GM23248 (cell line): ENCODE data around the gene SBNO2. TPM values are rescaled to one million over a fixed set of nuclear protein-coding genes. Genes with fewer than 3 reads are reported as not detected.

Source experiments
- DNase-seq: peaks from one replicate; pipeline ENCODE4 v3.0.0-alpha.2; 2015
- H2AFZ ChIP-seq: fragments of 200-600 bp; sonication (generic); 2 replicates; pipeline ENCODE4 v1.6.1; 2016; ENCODE audit warnings: antibody characterized with exemption
- H3F3A ChIP-seq: fragments of 200-600 bp; sonication (generic); 2 replicates; pipeline ENCODE4 v1.6.1; 2016; ENCODE audit warnings: mild to moderate bottlenecking, antibody characterized with exemption, mixed run types; ENCODE audit not compliant: insufficient read depth
- H3K27ac ChIP-seq: fragments of 200-600 bp; sonication (generic); 2 replicates; pipeline ENCODE4 v1.5.1; 2016; ENCODE audit warnings: mild to moderate bottlenecking
- H3K27me3 ChIP-seq: fragments of 200-600 bp; sonication (generic); replicated peaks from 2 replicates; pipeline ENCODE4 v1.6.1; 2016; ENCODE audit warnings: mild to moderate bottlenecking; ENCODE audit not compliant: insufficient read depth
- H3K36me3 ChIP-seq: fragments of 200-600 bp; sonication (generic); 2 replicates; pipeline ENCODE4 v1.6.1; 2016; ENCODE audit warnings: low read depth, mild to moderate bottlenecking
- H3K4me1 ChIP-seq: fragments of 200-600 bp; sonication (generic); 2 replicates; pipeline ENCODE4 v1.6.1; 2016; ENCODE audit warnings: mild to moderate bottlenecking; ENCODE audit not compliant: insufficient read depth
- H3K4me2 ChIP-seq: fragments of 200-600 bp; sonication (generic); one replicate; pipeline ENCODE4 v1.6.1; 2016; ENCODE audit warnings: mild to moderate bottlenecking; ENCODE audit not compliant: unreplicated experiment
- H3K4me3 ChIP-seq: fragments of 200-600 bp; sonication (generic); 2 replicates; pipeline ENCODE4 v1.5.1; 2016; ENCODE audit warnings: mild to moderate bottlenecking
- H3K79me2 ChIP-seq: fragments of 200-600 bp; sonication (generic); 2 replicates; pipeline ENCODE4 v1.6.1; 2016; ENCODE audit warnings: mild to moderate bottlenecking; ENCODE audit not compliant: insufficient read depth
- H3K9ac ChIP-seq: fragments of 200-600 bp; sonication (generic); 2 replicates; pipeline ENCODE4 v1.6.1; 2016; ENCODE audit warnings: mild to moderate bottlenecking
- H3K9me2 ChIP-seq: fragments of 200-600 bp; sonication (generic); 2 replicates; pipeline ENCODE4 v1.6.1; 2016; ENCODE audit warnings: mixed run types, mild to moderate bottlenecking, moderate library complexity; ENCODE audit not compliant: insufficient read depth
- H3K9me3 ChIP-seq: fragments of 200-600 bp; sonication (generic); one replicate; pipeline ENCODE4 v1.6.1; 2017; ENCODE audit warnings: low read depth
- H4K20me1 ChIP-seq: fragments of 200-600 bp; sonication (generic); 2 replicates; pipeline ENCODE4 v1.6.0; 2016; ENCODE audit not compliant: insufficient read depth
- EZH2 ChIP-seq: fragments of 200-600 bp; sonication (generic); IDR thresholded peaks from 2 replicates; pipeline ENCODE4 v1.6.1; 2018; ENCODE audit warnings: antibody characterized with exemption, mild to moderate bottlenecking; ENCODE audit not compliant: insufficient read depth, poor library complexity, severe bottlenecking
- EZH2phosphoT487 ChIP-seq: fragments of 200-600 bp; sonication (generic); IDR thresholded peaks from 2 replicates; pipeline ENCODE4 v1.6.1; 2018; ENCODE audit warnings: antibody characterized with exemption, moderate library complexity, mild to moderate bottlenecking, low read depth; ENCODE audit not compliant: insufficient read depth
- WGBS, 2 experiments: methylation state at CpG; one replicate each; pipeline ENCODE4 v1.1.6; 2015 to 2017; ENCODE audit warnings: low lambda C conversion rate in 2 of 2, low coverage in 1 of 2; ENCODE audit errors: missing lambda C conversion rate in 2 of 2; 5-methylcytosine and 5-hydroxymethylcytosine counted together
- in situ Hi-C: fragments of 300-500 bp; cut with MboI; formaldehyde crosslinking; loops from 2 replicates; pipeline ENCODE4 v1.15.0; 2020
- polyA plus RNA-seq: library from polyadenylated mRNA; unstranded; fragments of >200 nt; fragmentation: Nextera tagmentation; extraction: Ambion mirVana; gene quantifications from 2 replicates; pipeline ENCODE4 v1.2.1, GENCODE V29; 2016
- total RNA-seq: library from RNA; depleted of rRNA; stranded (reverse); fragments of >200 nt; shearing (Covaris generic); gene quantifications from 2 replicates; pipeline ENCODE4 v1.2.3, GENCODE V29; 2014

Gene SBNO2
- total and polyA plus RNA-seq, 2 experiments from 2014 or later = 7.5 to 70.4 TPM

DNA sequence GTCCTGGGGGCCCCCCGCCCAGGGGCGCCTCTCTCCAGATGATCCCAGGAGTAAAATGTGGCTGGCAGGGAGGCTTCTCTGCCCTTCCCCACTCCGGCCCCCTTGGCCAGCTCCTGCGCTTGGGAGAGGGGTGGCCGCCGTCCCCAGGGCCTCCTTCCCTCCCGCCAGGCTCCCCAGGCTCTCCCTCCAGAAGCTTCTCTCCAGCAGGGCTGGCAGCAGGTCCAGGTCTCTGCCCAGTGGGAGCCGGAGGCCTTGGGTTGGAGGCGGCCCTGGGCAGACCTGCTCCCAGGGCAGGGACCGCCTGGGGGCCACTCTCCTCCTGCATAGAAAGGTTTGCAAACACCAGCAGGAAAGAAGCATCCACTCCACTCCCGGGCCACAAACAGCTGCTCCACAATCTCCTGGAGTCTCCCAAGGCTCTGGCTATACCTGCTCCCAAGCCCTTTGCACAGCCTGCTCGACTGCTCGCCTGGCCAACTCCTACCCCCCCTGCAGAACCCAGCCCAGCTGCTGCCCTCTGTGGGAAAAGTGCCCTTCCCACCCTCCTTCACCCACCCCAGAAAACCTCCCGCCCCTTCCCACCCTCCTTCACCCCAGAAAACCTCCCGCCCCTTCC lies 26.0 kb downstream of the SBNO2 start:
- no peak overlapping the region for H3K4me3 ChIP-seq
- no peak overlapping the region for H2AFZ ChIP-seq
- no peak overlapping the region for H3K4me2 ChIP-seq
- no peaks in the 10 kb centered on the region for H3K27me3 ChIP-seq
- in situ Hi-C loops = no loop called here
- no peak for DNase-seq
- no peak overlapping the region for H3K27ac ChIP-seq
- no peak overlapping the region for H3K9ac ChIP-seq
- no peaks in the 10 kb centered on the region for H3F3A ChIP-seq
- no peaks in the 10 kb centered on the region for H4K20me1 ChIP-seq
- H3K4me1 ChIP-seq = peaks cover 14% of the 10 kb centered on the region
- peaks cover 44% of the 10 kb centered on the region for H3K79me2 ChIP-seq
- TF ChIP-seq EZH2 = no peak
- TF ChIP-seq EZH2phosphoT487 = no peak
- H3K36me3 ChIP-seq = peaks cover 6% of the 10 kb centered on the region; the same call in 1 of the 2 replicates
- no peaks in the 10 kb centered on the region for H3K9me3 ChIP-seq
- WGBS, 2 experiments = 86% methylated on average over 12 to 13 of the region's 15 CpGs
- H3K9me2 ChIP-seq = no peaks in the 10 kb centered on the region

DNA sequence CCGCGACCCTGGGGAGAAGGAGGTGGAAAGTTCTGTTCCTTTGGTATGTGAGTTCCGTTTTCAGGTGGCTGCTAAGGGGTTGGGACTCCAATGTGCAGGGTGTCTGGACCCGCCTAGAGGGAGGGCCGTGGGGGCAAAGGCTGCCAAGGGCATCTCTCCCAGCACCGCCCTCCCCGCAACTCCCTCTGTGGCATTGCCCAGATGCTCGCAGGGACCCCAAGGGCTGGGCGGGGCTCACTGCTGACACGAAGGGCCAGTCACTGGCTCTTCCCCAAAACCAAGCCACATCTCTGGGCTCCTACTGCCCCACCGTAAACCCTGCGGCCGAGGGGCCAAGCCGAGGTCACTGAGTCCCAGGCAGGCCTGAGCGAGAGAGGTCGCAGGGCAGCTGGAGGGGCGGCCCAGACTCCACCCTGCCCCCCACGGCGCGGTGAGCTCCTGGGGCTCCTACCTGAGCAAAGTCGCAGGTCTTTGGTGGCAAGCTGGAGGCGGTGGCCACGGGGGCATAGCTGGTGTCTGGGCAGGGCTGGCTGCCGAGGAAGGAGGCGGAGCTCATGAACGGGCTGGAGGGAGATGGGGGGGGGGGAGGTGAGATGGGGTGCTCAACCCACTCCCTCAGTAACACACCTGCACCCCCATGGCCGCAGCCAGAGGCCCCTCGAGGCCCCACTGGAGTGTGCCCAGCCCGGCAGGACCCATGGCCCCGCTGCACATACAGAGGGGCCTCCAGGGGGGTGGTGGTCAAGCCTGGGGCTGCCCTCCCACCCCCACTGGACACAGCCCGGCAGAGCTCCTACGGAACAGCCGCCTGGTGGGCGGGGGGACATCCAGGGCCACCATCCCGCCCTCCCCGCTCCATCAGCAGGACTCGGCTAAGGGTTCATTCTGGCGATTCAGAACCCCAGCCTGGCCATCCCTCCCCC lies 26.9 kb downstream of the SBNO2 start:
- Histone ChIP-seq H4K20me1 (no peaks in the 10 kb centered on the region), H3F3A (no peaks in the 10 kb centered on the region), H3K9me2 (no peaks in the 10 kb centered on the region), H3K4me1 (peaks cover 7% of the 10 kb centered on the region), H3K9me3 (no peaks in the 10 kb centered on the region), H3K36me3 (peaks cover 6% of the 10 kb centered on the region; the same call in 1 of the 2 replicates), H3K9ac (no peak overlapping the region), H3K27ac (no peak overlapping the region), H3K4me3 (no peak overlapping the region), H3K79me2 (peaks cover 45% of the 10 kb centered on the region), H3K4me2 (no peak overlapping the region), H3K27me3 (no peaks in the 10 kb centered on the region), H2AFZ (no peak overlapping the region)
- WGBS, 2 experiments = 75 to 82% methylated on average over 24 to 33 of the region's 38 CpGs
- DNase-seq = no peak
- TF ChIP-seq EZH2phosphoT487 = no peak
- TF ChIP-seq EZH2 = no peak
- in situ Hi-C loops = no loop called here

DNA sequence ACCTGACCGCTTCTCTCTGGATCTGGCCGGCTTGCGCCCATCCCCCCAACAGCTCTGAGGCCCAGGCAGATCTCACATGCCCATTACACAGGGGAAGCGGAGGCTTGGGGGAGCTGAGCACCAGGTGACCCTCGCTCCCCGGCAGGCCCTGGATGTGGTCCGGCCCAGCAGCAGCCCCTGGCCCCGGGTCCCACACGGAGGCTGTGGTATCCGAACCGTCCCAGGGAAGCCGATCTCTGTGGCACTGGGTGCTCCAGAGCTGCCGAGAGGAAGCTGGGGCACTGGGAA lies 27.7 kb downstream of the SBNO2 start:
- in situ Hi-C loops = no loop called here

DNA sequence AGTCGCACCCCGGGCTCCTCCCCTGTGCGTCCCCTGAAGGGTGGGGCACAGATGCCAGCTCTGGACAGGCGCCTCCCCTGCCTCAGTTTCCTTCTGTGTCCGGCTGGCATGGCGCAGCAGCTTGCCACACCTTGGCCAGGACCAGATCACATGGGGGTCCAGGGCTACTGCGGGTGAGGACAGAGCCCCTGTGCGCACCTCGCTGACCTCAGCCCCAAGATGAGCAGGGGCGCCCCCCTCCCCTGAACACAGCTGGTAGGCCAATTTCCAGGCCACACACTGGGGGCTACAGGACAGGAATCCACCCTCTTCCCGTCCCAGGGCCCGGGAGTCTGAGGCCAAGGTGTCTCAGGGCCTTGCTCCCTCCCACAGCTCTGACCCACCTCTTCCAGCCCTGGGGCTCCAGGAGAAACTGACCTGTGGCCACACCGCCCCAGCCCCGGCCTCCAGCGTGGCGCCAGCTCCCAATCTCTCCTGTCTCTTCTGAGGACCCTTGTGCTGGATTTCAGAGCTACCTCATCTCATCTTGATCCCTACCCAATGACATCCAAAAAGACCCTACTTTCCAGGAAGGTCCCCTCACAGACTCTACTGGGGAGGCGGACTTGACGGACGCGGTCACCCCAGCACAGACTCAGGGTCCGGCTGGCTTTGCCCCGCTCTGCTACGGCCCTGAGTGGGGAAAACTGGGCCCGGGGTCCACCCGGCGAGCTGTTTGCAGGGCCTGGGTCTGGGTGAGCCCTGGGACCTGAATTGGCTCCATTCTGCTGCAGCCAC lies 28.2 kb downstream of the SBNO2 start:
- no peak overlapping the region for H2AFZ ChIP-seq
- no peaks in the 10 kb centered on the region for H3K9me3 ChIP-seq
- H4K20me1 ChIP-seq = no peaks in the 10 kb centered on the region
- H3K9me2 ChIP-seq = no peaks in the 10 kb centered on the region
- no peak overlapping the region for H3K27ac ChIP-seq
- WGBS, 2 experiments = 96 to 99% methylated on average over 23 to 26 of the region's 26 CpGs
- H3F3A ChIP-seq = no peaks in the 10 kb centered on the region
- DNase-seq = no peak
- H3K4me1 ChIP-seq = no peaks in the 10 kb centered on the region
- H3K9ac ChIP-seq = no peak overlapping the region
- TF ChIP-seq EZH2 (no peak), EZH2phosphoT487 (no peak)
- H3K4me3 ChIP-seq = no peak overlapping the region
- no peak overlapping the region for H3K4me2 ChIP-seq
- peaks cover 6% of the 10 kb centered on the region; the same call in 1 of the 2 replicates for H3K36me3 ChIP-seq
- no peaks in the 10 kb centered on the region for H3K27me3 ChIP-seq
- in situ Hi-C loops = no loop called here
- H3K79me2 ChIP-seq = peaks cover 34% of the 10 kb centered on the region

More for the DNA sequence above, 27.7 kb downstream of the SBNO2 start:
- Histone ChIP-seq H3K79me2 (peaks cover 39% of the 10 kb centered on the region), H3K4me3 (no peak overlapping the region), H2AFZ (no peak overlapping the region), H3K36me3 (peaks cover 6% of the 10 kb centered on the region; the same call in 1 of the 2 replicates), H3K27me3 (no peaks in the 10 kb centered on the region), H3K27ac (no peak overlapping the region), H4K20me1 (no peaks in the 10 kb centered on the region), H3K9ac (no peak overlapping the region), H3K4me1 (no peaks in the 10 kb centered on the region), H3K9me3 (no peaks in the 10 kb centered on the region), H3F3A (no peaks in the 10 kb centered on the region), H3K9me2 (no peaks in the 10 kb centered on the region), H3K4me2 (no peak overlapping the region)
- WGBS, 2 experiments = 88 to 93% methylated on average over 13 of the region's 13 CpGs
- TF ChIP-seq EZH2phosphoT487 = no peak
- TF ChIP-seq EZH2 = no peak
- DNase-seq = no peak
